Kidney tubule cell (primary cell): ENCODE data around the gene GCH1.
"Not testable (repeated sequence)": the region's sequence is repeated elsewhere in the genome, so short reads cannot be mapped to it uniquely, and the experiment has no call there.

Experiments used
- DNase-seq: peaks from one replicate; pipeline ENCODE4 v3.0.0-alpha.2; 2018; ENCODE audit warnings: low spot score

GCH1 gene

GRCh38 chr14:54908190-54908589 is 5.6 kb upstream of the GCH1 start:
- DNase-seq, result no peak

DNA sequence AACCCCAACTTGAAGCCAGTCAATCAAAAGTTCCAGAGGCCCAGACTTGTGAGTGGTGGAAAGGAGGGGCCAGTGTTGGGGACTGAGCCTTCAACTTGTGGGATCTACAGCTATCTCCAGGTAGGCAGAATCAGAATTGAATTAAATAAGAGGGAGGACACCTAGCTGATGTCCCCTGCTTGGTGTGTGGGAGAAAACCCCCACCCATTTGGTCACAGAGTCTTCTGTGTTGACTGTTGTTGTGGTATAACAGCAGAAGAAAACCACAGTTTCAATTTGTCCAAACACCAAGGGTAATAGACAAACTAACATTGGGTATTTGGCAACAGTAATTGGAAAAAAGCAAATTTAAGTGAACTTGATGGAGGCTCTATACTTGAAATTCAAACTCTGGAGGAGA is 3.4 kb upstream of the GCH1 start:
- DNase-seq, result no peak

- peak; percentile 77 for DNase-seq
These were observed 494 bp downstream of the GCH1 start for GRCh38 chr14:54902143-54902520.

DNA sequence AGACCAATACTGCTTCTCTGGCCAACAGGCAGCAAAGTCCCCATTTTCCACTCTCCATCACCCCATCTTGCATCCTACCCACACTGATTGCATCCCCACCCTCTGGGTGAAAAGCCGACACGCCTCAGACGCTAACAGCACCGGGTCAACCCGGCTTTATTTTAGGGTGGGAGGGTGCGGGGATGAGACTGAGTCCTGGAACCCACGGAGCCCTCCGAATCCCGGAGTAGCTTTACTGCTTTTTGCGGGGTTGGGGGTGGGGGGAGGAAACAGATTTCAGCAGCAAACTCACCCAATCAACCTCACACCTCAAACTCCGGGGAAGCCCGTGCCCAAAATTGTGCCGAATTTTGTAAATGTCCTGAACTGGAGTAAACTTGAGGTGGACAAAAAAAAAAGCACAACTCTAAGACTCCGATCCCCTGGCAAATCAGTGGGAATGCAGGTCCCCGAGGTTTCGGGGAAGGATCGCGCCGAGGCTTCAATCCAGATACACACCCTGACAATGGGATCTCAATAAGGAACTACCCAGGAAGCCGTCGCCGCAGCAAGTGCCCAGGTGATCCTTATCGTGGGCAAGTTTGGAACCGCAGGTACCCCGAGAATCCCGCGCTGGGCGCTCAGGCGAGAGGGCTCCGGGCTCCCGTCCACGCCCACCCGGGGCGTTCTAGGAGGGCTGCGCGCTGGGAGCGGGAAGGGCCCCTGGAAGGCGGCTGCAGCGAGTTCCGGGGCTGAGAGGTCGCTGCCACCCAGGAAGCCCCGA is 1.1 kb downstream of the GCH1 start:
- no peak for DNase-seq

DNA sequence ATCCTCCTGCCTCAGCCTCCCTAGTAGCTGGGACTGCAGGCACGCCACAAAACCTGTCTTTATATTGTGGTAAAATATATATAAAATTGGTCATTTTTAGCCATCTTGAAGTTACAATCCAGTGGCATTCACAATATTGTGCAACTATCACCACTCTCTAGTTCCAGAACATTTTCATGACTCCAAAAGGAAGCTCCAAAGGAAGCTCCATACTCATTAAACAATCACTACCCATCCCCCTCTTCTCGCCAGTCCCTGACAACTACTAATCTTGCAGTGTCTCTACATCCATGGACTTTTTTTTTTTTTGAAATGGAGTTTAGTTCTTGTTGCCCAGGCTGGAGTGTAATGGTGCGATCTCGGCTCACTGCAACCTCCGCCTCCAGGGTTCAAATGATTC is 3.1 kb downstream of the GCH1 start:
- DNase-seq, result no peak

- DNase-seq, result not testable (repeated sequence)
These were observed 4.6 kb downstream of the GCH1 start for GRCh38 chr14:54897809-54898555.

GRCh38 chr14:54895683-54896082 is 6.9 kb downstream of the GCH1 start:
- DNase-seq, result no peak

DNA sequence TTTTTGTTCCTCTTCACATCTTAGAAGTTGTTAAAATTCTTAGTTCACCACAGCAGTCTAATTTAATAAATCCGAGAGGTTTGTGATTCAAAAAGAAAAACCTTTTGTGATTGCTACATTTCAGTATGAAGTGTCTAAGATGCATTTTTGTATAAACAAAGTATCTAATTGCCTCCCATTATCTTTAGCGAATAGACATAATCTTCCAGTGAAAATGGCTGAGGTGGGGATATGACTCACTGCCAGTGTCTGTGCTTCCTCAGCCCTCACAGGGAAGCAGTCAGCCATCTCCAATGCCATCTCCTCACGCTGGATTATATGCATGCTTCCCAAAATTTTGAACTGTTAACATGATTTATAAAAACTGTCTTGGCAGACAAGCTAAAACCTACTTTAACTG is 7.6 kb downstream of the GCH1 start:
- DNase-seq, result peak; percentile 50

DNA sequence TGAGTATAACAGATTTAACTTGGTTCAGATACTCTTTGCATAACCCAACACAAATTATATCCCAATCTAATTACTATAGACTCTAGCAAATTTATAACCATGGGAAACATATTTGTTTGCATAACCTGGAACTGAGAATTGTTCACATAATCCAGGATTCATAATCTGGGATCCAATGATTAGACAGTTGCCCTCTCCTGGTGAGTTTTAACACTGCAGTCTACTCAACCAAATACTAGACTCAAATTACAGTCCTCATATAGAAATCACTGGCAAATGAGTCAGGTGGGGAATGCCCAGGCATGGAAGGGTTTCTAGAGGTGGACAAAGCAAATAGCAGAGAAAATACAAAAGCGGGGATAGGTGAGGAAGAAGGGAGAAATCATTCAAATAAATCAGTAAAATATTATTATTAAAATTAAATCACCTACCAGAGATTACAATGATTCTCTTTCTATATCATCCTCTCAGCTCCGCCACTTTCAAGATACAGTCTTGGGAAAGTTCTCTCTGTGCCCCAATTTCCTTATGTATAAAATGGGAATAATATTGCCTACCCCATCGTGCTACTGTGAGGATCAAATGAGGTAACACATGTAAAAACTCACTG is 9.4 kb downstream of the GCH1 start:
- peak; percentile 82 for DNase-seq

DNA sequence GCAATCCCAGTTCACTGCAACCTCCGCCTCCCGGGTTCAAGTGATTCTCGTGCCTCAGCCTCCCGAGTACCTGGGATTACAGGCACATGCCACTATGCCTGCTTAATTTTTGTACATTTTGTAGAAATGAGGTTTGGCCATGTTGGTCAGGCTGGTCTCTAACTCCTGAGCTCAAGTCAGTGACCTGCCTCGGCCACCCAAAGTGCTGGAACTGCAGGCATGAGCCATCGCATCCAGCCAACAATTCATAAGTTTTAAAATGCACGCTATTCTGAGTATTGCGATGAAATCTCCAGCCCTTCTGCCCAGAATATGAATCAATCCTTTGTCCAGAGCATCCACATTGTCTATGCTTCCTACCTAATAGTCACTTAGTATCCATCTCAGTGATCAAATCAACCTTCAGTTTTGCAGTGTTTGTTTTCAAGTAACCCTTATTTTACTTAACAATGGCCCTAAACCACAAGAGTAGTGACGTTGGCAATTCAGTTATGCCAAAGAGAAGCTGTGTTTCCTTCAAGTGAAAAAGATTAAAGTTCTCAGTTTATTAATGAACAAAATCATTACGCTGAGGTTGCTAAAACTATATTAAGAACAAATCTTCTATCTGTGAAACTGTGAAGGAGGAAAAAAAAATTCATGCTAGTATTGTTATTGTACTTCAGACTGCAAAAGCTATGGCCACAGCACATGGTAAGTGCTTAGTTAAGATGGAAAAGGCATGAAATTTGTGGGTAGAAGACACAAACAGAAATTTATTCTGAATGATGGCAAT is 11.0 kb downstream of the GCH1 start:
- no peak for DNase-seq

- no peak for DNase-seq
These were observed 11.8 kb downstream of the GCH1 start for GRCh38 chr14:54890788-54891187.

DNA sequence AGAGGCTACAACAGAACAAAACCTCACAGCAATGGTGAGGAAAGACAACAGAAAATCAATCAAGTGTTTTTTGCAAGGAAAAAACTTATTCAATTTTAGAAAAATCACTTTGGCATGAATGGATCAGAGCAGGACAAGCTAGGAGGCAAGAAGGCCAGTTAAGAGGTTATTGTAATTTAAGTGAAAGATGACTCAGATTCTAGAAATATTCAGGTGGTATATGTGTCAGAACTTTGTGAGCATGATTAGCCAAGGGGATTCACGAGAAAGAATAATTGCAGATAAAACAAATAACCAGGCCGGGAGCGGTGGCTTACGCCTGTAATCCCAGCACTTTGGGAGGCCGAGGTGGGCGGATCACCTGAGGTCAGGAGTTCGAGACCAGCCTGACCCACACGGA is 12.7 kb downstream of the GCH1 start:
- peak; percentile 67 for DNase-seq

DNA sequence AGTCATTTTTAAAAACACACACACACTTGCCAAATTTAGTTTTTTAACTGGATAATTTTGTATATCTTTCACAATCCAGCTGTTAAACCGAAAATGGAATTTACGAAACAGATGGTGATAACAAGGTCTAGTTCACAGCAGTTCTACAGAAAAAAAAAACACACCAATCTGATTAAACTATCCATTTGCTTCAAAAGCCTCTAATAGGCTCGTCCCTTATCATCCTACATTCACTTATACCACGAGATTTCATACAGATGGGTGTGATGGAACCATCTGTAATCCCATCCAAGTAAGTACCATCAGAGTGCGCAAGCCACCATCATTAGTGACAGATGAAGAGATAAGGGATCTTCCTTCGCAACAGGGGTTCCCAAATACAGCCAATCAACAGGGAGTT is 20.1 kb downstream of the GCH1 start:
- no peak for DNase-seq

GRCh38 chr14:54881761-54882401 is 20.7 kb downstream of the GCH1 start:
- no peak for DNase-seq

- DNase-seq, result peak; percentile 28
These were observed 21.3 kb downstream of the GCH1 start for GRCh38 chr14:54881235-54881760.

- DNase-seq, result no peak
These were observed 25.0 kb downstream of the GCH1 start for GRCh38 chr14:54877703-54878021.

DNA sequence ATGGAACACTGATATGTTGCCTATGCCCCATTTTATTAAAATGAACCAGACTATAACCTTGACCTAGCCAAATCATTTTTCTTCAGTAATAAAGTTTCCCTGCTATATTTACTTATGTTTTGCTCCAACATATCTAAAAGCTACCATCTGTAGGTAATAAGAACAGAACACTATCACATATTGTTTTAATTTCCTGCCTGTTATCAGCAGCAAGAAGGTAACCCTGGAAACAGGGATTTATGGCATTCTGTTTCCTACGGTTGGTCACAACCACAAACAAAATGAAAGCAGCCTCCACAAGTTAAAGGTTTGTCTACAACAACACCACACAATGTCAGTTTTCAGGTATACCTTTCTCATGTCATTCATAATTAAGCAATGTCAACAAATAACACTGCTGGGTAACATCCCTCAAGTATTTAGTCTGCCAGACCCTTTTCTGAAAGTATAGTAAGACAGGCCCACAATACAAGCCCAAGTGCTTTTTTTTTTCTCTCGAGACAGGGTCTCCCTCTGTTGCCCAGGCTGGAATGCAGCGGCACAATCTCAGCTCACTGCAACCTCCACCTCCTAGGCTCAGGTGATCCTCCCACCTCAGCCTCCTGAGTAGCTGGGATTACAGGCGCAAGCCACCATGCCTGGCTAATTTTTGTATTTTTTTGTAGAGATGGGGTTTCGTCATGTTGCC is 25.5 kb downstream of the GCH1 start:
- no peak for DNase-seq

DNA sequence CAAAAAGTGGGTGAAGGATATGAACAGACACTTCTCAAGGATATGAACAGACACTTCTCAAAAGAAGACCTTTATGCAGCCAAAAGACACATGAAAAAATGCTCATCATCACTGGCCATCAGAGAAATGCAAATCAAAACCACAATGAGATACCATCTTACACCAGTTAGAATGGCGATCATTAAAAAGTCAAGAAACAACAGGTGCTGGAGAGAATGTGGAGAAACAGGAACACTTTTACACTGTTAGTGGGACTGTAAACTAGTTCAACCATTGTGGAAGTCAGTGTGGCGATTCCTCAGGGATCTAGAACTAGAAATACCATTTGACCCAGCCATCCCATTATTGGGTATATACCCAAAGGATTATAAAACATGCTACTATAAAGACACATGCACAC is 27.0 kb downstream of the GCH1 start:
- DNase-seq, result not testable (repeated sequence)

- DNase-seq, result peak; percentile 31
These were observed 32.2 kb downstream of the GCH1 start for GRCh38 chr14:54870154-54871090.

GRCh38 chr14:54867011-54867410 is 35.6 kb downstream of the GCH1 start:
- no peak for DNase-seq
